IPS-18a (cell line): ENCODE results near the gene EPB42.
"Not testable (repeated sequence)": the region's sequence is repeated elsewhere in the genome, so short reads cannot be mapped to it uniquely, and the experiment has no call there.

Experiments
- H3K27ac ChIP-seq: one replicate; pipeline ENCODE4 v1.5.1; 2013; ENCODE audit warnings: low read length
- H3K27me3 ChIP-seq: one replicate; pipeline ENCODE4 v1.6.1; 2013; ENCODE audit warnings: mild to moderate bottlenecking, low read length; ENCODE audit not compliant: control insufficient read depth, insufficient read depth
- H3K36me3 ChIP-seq: one replicate; pipeline ENCODE4 v1.6.1; 2013; ENCODE audit warnings: low read depth, low read length; ENCODE audit not compliant: control insufficient read depth
- H3K4me1 ChIP-seq: one replicate; pipeline ENCODE4 v1.6.1; 2013; ENCODE audit warnings: low read depth, low read length; ENCODE audit not compliant: control insufficient read depth
- H3K4me3 ChIP-seq: one replicate; pipeline ENCODE4 v1.5.1; 2013; ENCODE audit warnings: low read length
- H3K9ac ChIP-seq: one replicate; pipeline ENCODE4 v1.6.1; 2013; ENCODE audit warnings: mild to moderate bottlenecking, low read length, moderate library complexity
- H3K9me3 ChIP-seq: one replicate; pipeline ENCODE4 v1.6.1; 2013; ENCODE audit warnings: low read depth, low read length; ENCODE audit not compliant: control insufficient read depth

EPB42 gene

DNA sequence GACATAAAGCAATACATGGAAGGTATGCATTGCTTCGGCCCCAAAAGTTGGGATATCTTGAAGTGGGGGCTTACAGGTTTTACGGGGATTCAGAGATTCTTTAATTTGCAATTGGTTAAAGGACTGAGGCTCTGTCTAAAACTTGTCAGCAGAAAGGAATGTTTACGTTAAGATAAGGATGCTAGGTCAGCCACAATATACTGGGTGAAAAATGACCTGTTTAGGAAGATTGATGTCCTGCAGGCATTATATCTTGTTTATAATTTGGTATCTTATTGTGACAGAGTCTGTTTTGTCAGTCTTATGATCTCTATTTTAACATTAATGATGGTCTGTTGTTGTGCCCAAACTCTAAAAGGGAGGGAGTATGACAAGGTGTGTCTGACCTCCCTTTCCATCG, 50.9 kb downstream of the EPB42 start:
- H3K36me3 ChIP-seq: no peaks in the 10 kb centered on the region

GRCh38 chr15:43168192-43169107, 52.4 kb downstream of the EPB42 start:
- no peaks in the 10 kb centered on the region for H3K36me3 ChIP-seq
- H3K9ac ChIP-seq: no peak overlapping the region
- peaks cover 4% of the 10 kb centered on the region for H3K9me3 ChIP-seq
- no peak overlapping the region for H3K4me3 ChIP-seq
- no peaks in the 10 kb centered on the region for H3K27me3 ChIP-seq
- H3K4me1 ChIP-seq: no peaks in the 10 kb centered on the region
- H3K27ac ChIP-seq: no peak overlapping the region

More for the DNA sequence above, 50.9 kb downstream of the EPB42 start:
- Histone ChIP-seq H3K27me3 (no peaks in the 10 kb centered on the region), H3K4me1 (no peaks in the 10 kb centered on the region), H3K9me3 (peaks cover 4% of the 10 kb centered on the region), H3K9ac (no peak overlapping the region), H3K4me3 (no peak overlapping the region), H3K27ac (no peak overlapping the region)

DNA sequence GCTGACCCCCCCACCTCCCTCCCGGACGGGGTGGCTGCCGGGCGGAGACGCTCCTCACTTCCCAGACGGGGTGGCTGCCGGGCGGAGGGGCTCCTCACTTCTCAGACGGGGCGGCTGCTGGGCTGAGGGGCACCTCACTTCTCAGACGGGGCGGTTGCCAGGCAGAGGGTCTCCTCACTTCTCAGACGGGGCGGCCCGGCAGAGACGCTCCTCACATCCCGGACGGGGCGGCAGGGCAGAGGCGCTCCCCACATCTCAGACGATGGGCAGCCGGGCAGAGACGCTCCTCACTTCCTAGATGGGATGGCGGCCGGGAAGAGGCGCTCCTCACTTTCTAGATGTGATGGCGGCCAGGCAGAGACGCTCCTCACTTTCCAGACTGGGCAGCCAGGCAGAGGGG, 53.6 kb downstream of the EPB42 start:
- not testable (repeated sequence) for H3K27ac ChIP-seq, H3K36me3 ChIP-seq, H3K27me3 ChIP-seq, H3K9ac ChIP-seq, H3K9me3 ChIP-seq, H3K4me3 ChIP-seq, H3K4me1 ChIP-seq

DNA sequence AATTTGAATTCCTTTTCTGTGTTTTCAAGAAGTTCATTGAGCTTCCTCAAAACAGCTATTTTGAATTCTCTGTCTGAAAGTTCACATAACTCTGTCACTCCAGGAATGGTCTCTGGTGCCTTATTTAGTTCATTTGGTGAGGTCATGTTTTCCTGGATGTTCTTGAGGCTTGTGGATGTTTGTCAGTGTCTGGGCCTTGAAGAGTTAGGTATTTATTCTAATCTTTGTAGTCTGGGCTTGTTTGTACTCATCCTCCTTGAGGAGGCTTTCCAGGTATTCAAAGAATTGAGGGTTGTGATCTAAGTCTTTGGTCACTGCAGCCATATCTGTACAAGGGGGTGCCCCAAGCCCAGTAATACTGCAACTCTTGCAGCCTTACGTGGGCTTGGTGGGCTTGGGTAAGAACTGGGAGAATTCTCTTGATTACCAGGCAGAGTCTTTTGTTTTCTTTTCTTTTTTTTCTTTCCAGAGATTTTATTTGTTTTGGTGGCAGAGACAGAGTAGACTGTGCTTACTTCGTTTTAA, 55.0 kb downstream of the EPB42 start:
- Histone ChIP-seq H3K9me3 (no peaks in the 10 kb centered on the region), H3K27me3 (no peaks in the 10 kb centered on the region), H3K4me1 (no peaks in the 10 kb centered on the region), H3K36me3 (no peaks in the 10 kb centered on the region), H3K27ac (no peak overlapping the region), H3K9ac (no peak overlapping the region), H3K4me3 (no peak overlapping the region)

DNA sequence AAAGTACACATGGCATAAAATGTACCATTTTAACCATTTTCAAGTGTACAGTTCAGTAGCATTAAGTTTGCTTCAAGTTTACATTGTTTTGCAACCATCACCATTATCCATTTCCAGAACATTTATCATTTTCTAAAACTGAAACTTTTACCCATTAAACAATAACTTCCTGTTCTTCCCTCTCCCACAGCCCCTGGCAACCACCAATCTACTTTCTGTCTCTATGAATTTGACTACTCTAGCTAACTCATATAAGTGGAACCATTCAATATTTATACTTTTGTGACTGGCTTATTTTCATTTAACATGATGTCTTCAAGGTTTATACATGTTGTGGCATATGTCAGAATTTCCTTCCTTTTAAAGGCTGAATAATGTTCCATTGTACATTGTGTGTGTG, 67.5 kb downstream of the EPB42 start:
- no peak overlapping the region for H3K9ac ChIP-seq
- H3K9me3 ChIP-seq: no peaks in the 10 kb centered on the region
- H3K36me3 ChIP-seq: no peaks in the 10 kb centered on the region
- H3K4me3 ChIP-seq: no peak overlapping the region
- H3K27me3 ChIP-seq: no peaks in the 10 kb centered on the region
- no peaks in the 10 kb centered on the region for H3K4me1 ChIP-seq
- H3K27ac ChIP-seq: no peak overlapping the region

DNA sequence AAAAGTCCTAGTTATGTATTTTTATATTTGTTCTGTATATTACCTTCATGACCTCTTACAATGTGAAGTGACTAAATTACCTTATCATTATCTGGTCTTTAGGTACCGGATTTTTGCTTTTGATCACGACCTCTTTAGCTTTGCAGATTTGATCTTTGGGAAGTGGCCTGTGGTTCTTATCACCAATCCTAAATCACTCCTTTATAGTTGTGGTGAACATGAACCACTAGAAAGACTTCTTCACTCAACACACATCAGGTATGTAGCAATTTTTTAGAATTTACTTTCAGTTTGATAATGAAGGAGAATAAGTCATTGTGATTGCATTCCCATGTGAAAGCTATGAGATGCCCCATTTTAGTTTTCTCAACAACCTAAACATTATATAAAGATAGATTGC, 69.1 kb downstream of the EPB42 start:
- no peaks in the 10 kb centered on the region for H3K36me3 ChIP-seq
- no peaks in the 10 kb centered on the region for H3K27me3 ChIP-seq
- no peak overlapping the region for H3K9ac ChIP-seq
- H3K27ac ChIP-seq: no peak overlapping the region
- H3K4me3 ChIP-seq: no peak overlapping the region
- H3K9me3 ChIP-seq: no peaks in the 10 kb centered on the region
- H3K4me1 ChIP-seq: no peaks in the 10 kb centered on the region

DNA sequence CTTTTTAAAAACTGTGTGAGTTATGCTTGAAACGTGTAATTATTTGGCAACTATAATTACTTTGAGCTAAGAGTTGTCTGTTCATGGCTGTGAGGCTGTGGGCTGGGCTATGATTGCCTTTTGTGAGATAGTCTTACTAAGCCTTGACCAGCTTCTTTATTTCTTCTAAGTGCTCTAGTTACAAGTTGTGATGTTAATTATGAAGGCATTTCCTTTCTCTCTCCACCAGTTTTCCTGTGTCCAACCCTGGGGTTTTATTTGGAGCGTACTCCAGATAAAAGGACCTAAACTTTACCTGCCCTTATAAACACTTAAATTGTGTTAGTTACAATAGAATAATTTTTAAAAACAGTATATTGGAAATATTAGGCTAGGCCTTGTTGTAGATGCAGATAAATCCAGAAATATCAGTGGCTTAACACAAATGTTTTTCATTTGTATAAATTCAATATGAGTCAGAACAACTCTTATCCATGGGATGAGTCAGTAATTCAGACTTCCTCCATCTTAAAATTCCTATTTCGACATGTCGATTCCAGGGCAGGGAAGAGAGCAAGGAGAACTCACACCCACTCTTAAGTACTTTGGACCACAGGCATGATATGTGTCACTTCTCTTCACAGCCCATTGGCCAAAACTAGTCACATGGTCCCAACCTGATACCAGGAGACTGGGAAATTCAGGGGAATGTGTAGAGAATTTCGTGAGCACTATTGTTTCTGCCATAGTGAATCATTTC, 70.5 kb downstream of the EPB42 start:
- Histone ChIP-seq H3K4me1 (no peaks in the 10 kb centered on the region), H3K27ac (no peak overlapping the region), H3K9ac (no peak overlapping the region), H3K9me3 (no peaks in the 10 kb centered on the region), H3K36me3 (no peaks in the 10 kb centered on the region), H3K27me3 (no peaks in the 10 kb centered on the region), H3K4me3 (no peak overlapping the region)
